IMR-90 (cell line): Measurements from ENCODE around the gene RIPK1.

Source experiments
- BHLHE40 ChIP-seq: fragments of 150-350 bp; IDR thresholded peaks from 2 replicates; pipeline ENCODE4 v1.6.1; 2016; ENCODE audit warnings: mild to moderate bottlenecking, low read depth, low read length
- CEBPB ChIP-seq: IDR thresholded peaks from 2 replicates; pipeline ENCODE4 v1.6.1; 2012; ENCODE audit warnings: low read depth, low read length, improper control_type of control experiment
- MAFK ChIP-seq: IDR thresholded peaks from 2 replicates; pipeline ENCODE4 v1.6.1; 2012; ENCODE audit warnings: low read depth, low read length, improper control_type of control experiment
- MAZ ChIP-seq: IDR thresholded peaks from 2 replicates; pipeline ENCODE4 v1.6.1; 2012; ENCODE audit warnings: low read depth, mild to moderate bottlenecking, low read length, improper control_type of control experiment, moderate library complexity, borderline replicate concordance
- NFE2L2 ChIP-seq: fragments of 150-350 bp; IDR thresholded peaks from 2 replicates; pipeline ENCODE4 v1.6.1; 2016; ENCODE audit warnings: low read depth, mild to moderate bottlenecking, low read length
- POLR2A ChIP-seq: IDR thresholded peaks from 2 replicates; pipeline ENCODE4 v1.6.1; 2012; ENCODE audit warnings: mild to moderate bottlenecking, low read depth, low read length
- RAD21 ChIP-seq: IDR thresholded peaks from 2 replicates; pipeline ENCODE4 v1.6.1; 2012; ENCODE audit warnings: low read length, improper control_type of control experiment
- RCOR1 ChIP-seq: IDR thresholded peaks from 2 replicates; pipeline ENCODE4 v1.6.1; 2012; ENCODE audit warnings: mild to moderate bottlenecking, low read length, improper control_type of control experiment; ENCODE audit not compliant: insufficient replicate concordance
- RFX5 ChIP-seq: IDR thresholded peaks from 2 replicates; pipeline ENCODE4 v1.8.0; 2012; ENCODE audit warnings: low read depth, mild to moderate bottlenecking, low read length, moderate library complexity
- SMC3 ChIP-seq: fragments of 150-350 bp; IDR thresholded peaks from 2 replicates; pipeline ENCODE4 v1.6.1; 2016; ENCODE audit warnings: low read depth, mild to moderate bottlenecking, antibody characterized with exemption, low read length, moderate library complexity
- TF ChIP-seq, protein P1 (sequence below): conservative IDR thresholded peaks from 2 replicates; pipeline ENCODE4 v1.5.1; 2012; ENCODE audit warnings: mild to moderate bottlenecking, low read depth, low read length, improper control_type of control experiment
- TF ChIP-seq, protein P2 (sequence below): fragments of 150-350 bp; IDR thresholded peaks from 2 replicates; pipeline ENCODE4 v1.6.1; 2017; ENCODE audit warnings: mild to moderate bottlenecking, antibody characterized with exemption, low read length, low read depth

DNA sequence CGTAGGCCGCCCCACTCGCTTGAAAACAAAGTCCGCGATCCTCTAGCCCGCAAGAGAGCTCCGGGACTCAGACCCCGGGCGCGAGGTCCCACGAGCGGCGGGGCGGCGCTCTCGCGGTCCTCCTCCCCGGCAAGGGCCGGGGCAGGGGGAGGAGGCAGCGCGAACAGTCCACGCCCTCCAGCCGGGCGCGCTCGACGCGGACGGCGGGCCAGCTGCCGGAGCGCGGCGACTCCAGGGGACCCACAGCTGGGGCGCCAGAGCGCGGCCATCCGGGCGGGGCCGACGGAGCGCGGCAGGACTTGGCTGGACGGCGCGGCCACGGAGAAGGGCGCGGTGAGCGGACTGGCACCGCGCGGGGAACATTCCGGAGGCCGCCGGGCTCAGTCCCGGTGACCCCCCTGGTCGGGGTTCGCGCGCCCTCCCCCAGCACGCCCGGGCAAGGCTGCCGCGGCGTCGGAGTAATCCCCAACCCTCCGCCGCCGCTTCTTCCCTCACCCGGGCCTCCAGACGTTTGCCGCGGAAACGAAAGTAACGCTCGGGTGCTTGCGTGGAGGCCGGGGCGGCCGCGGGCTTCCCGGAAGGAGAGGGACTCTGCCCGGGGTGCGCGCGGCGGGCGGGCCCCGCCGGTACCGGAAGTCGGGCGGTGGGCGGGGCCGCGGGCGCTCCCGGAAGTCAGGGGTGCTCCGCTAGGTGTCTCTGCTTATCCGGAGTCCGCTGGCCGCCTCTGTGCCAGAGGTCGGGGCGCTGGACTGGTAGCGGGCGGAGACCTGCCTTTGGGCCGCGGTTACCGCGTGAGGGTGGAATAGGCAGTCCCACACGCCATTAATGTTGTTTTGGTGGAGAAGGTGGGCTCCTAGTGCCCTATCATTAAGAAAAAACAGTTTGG is at the start of gene RIPK1:
- peak; percentile 92 for TF ChIP-seq POLR2A
- TF ChIP-seq, protein P1, sequence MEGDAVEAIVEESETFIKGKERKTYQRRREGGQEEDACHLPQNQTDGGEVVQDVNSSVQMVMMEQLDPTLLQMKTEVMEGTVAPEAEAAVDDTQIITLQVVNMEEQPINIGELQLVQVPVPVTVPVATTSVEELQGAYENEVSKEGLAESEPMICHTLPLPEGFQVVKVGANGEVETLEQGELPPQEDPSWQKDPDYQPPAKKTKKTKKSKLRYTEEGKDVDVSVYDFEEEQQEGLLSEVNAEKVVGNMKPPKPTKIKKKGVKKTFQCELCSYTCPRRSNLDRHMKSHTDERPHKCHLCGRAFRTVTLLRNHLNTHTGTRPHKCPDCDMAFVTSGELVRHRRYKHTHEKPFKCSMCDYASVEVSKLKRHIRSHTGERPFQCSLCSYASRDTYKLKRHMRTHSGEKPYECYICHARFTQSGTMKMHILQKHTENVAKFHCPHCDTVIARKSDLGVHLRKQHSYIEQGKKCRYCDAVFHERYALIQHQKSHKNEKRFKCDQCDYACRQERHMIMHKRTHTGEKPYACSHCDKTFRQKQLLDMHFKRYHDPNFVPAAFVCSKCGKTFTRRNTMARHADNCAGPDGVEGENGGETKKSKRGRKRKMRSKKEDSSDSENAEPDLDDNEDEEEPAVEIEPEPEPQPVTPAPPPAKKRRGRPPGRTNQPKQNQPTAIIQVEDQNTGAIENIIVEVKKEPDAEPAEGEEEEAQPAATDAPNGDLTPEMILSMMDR = peak; percentile 48
- TF ChIP-seq RCOR1 = no peak
- no peak for TF ChIP-seq CEBPB
- TF ChIP-seq BHLHE40 = no peak
- TF ChIP-seq NFE2L2 = no peak
- TF ChIP-seq RFX5 = no peak
- TF ChIP-seq, protein P2, sequence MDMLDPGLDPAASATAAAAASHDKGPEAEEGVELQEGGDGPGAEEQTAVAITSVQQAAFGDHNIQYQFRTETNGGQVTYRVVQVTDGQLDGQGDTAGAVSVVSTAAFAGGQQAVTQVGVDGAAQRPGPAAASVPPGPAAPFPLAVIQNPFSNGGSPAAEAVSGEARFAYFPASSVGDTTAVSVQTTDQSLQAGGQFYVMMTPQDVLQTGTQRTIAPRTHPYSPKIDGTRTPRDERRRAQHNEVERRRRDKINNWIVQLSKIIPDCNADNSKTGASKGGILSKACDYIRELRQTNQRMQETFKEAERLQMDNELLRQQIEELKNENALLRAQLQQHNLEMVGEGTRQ = peak; percentile 3; the same call in 1 of the 2 replicates
- TF ChIP-seq SMC3 = no peak
- no peak for TF ChIP-seq RAD21
- no peak for TF ChIP-seq MAFK
- peak; percentile 79 for TF ChIP-seq MAZ
